Astrocyte (in vitro differentiated cells and primary cell): Measurements from ENCODE around the gene PTPN5.
"Not testable (repeated sequence)": the region's sequence is repeated elsewhere in the genome, so short reads cannot be mapped to it uniquely, and the experiment has no call there.

Experiments used
- EZH2 ChIP-seq: IDR thresholded peaks from 2 replicates; pipeline ENCODE4 v1.6.1; 2012; ENCODE audit warnings: mild to moderate bottlenecking, low read length, inconsistent platforms; ENCODE audit not compliant: insufficient read depth
- TF ChIP-seq, protein P1 (sequence below): IDR thresholded peaks from 2 replicates; pipeline ENCODE4 v1.5.1; 2011; ENCODE audit warnings: low read depth, mild to moderate bottlenecking, inconsistent platforms, low read length, moderate library complexity; ENCODE audit not compliant: insufficient read depth

DNA sequence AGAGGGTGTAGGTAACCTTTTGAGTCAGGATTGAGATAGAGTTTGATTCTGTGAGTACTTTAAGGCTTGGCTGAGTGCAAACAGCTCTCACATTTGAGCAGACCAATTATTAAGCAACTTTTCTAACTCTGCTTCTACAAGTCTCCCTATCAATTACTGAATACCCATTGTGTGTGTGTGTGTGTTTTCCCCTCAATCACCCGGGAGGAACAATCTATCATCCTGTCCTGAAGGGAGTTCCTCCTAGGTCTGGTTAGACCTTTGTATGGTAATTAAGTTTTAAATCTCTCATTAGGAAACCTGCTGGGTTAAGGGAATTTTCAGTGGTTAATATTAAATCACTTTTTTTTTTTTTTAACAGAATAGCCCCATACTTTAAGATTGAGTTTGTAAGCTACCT is 28.6 kb upstream of the PTPN5 start:
- TF ChIP-seq, protein P1, sequence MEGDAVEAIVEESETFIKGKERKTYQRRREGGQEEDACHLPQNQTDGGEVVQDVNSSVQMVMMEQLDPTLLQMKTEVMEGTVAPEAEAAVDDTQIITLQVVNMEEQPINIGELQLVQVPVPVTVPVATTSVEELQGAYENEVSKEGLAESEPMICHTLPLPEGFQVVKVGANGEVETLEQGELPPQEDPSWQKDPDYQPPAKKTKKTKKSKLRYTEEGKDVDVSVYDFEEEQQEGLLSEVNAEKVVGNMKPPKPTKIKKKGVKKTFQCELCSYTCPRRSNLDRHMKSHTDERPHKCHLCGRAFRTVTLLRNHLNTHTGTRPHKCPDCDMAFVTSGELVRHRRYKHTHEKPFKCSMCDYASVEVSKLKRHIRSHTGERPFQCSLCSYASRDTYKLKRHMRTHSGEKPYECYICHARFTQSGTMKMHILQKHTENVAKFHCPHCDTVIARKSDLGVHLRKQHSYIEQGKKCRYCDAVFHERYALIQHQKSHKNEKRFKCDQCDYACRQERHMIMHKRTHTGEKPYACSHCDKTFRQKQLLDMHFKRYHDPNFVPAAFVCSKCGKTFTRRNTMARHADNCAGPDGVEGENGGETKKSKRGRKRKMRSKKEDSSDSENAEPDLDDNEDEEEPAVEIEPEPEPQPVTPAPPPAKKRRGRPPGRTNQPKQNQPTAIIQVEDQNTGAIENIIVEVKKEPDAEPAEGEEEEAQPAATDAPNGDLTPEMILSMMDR = not testable (repeated sequence)
- not testable (repeated sequence) for TF ChIP-seq EZH2
